Esophagus squamous epithelium (tissue), 5 donors: ENCODE results near the gene SPOCD1. TPM values are rescaled to one million over a fixed set of nuclear protein-coding genes. Genes with fewer than 3 reads are reported as not detected.

ENCODE experiments used
- DNase-seq: peaks from one replicate; lab custom pipeline; 2025; lab: John Stamatoyannopoulos, UW
- H3K27ac ChIP-seq, 4 donors: fragments of 200-600 bp; sonication (generic); one replicate each; pipeline ENCODE4 v1.5.1; 2016 to 2019; ENCODE audit warnings: mild to moderate bottlenecking in 1 of 4
- H3K27me3 ChIP-seq, 4 donors: fragments of 200-600 bp; sonication (generic); 1 replicate in 3 of 4; 2 replicates in 1 of 4; pipeline versions ENCODE4 v1.5.1 to v1.6.0; 2017 to 2021; ENCODE audit warnings: antibody characterized with exemption in 1 of 4
- H3K36me3 ChIP-seq, 3 donors: fragments of 200-600 bp; sonication (generic); one replicate each; pipeline ENCODE4 v1.5.1; 2016 to 2019
- H3K4me1 ChIP-seq, 3 donors: fragments of 200-600 bp; sonication (generic); one replicate each; pipeline ENCODE4 v1.5.1; 2017 to 2019
- H3K4me3 ChIP-seq, 4 donors: fragments of 200-600 bp; sonication (generic); 1 replicate in 3 of 4; 2 replicates in 1 of 4; pipeline ENCODE4 v1.5.1; 2016 to 2019; ENCODE audit warnings: mild to moderate bottlenecking in 2 of 4, moderate library complexity in 1 of 4
- H3K9me3 ChIP-seq, 3 donors: fragments of 200-600 bp; sonication (generic); one replicate each; pipeline ENCODE4 v1.5.1; 2016 to 2019
- CTCF ChIP-seq, 6 experiments: fragments of 450-650 bp in 4 of 6; fragments of 200-600 bp in 2 of 6; sonication (generic) in 2 of 6; IDR thresholded peaks; one replicate each; pipeline ENCODE4 v1.5.1; 2016 to 2019; ENCODE audit warnings: antibody characterized with exemption in 6 of 6, mild to moderate bottlenecking in 4 of 6, moderate library complexity in 4 of 6
- POLR2A ChIP-seq, 4 donors: fragments of 450-650 bp; IDR thresholded peaks; one replicate each; pipeline ENCODE4 v1.6.1; 2017; ENCODE audit warnings: antibody characterized with exemption in 4 of 4, mild to moderate bottlenecking in 4 of 4, moderate library complexity in 3 of 4
- WGBS, 2 donors: methylation state at CpG; one replicate each; pipeline ENCODE4 v1.1.5; 2018; 5-methylcytosine and 5-hydroxymethylcytosine counted together
- intact Hi-C: fragments of 100-400 bp; cut with DNase I; formaldehyde crosslinking; loops from one replicate; pipeline ENCODE4 v1.15.0; 2022
- total RNA-seq, 4 donors: library from RNA; depleted of rRNA; stranded (reverse); fragments of >200 nt; gene quantifications; one replicate each; pipeline ENCODE4 v1.1.0, GENCODE V29; 2016
- donor health status: DM: yes; HTN: yes; CAD: no.

The SPOCD1 gene
- total RNA-seq, 4 donors from 2014 or later, result 0.18 to 0.40 (median 0.38) TPM; not detected in 1

DNA sequence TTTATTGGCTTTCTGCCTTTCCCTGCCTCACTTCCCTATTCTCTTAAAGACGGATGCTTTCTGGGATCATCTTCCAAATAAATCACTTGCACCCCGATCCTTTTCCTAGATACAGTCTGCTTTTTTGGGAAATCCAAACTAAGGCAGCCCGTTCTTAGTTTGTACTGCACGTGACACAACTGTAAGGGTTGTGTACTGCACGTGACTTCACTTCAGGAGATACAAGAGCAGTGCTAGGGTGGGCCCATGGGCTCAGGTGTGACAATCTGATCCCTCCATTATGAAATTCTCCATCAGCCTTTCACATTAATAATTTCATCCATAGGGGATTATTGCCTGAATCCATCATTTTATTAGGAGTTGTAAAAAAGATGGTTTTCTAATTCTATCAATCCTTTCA, 33.8 kb upstream of the SPOCD1 start:
- no peaks in the 10 kb centered on the region for H3K4me1 ChIP-seq
- no peak for DNase-seq
- H3K27ac ChIP-seq, result no peak overlapping the region
- 94 to 95% methylated on average over 5 of the region's 5 CpGs for WGBS, 2 donors
- H3K9me3 ChIP-seq, result no peaks in the 10 kb centered on the region
- TF ChIP-seq POLR2A (IDR thresholded peaks at IDR 0.05) (no peak), CTCF (IDR thresholded peaks at IDR 0.05) (no peak)
- no peaks in the 10 kb centered on the region for H3K27me3 ChIP-seq
- H3K4me3 ChIP-seq, result no peak overlapping the region
- no peaks in the 10 kb centered on the region for H3K36me3 ChIP-seq
- intact Hi-C loops, result no loop called here

- Histone ChIP-seq H3K9me3 (no peaks in the 10 kb centered on the region), H3K27me3 (no peaks in the 10 kb centered on the region), H3K36me3 (no peaks in the 10 kb centered on the region), H3K27ac (no peak overlapping the region), H3K4me3 (no peak overlapping the region), H3K4me1 (peaks cover 0 to 4% (median 0%) of the 10 kb centered on the region in 3 donors)
- TF ChIP-seq POLR2A (IDR thresholded peaks at IDR 0.05) (no peak), CTCF (IDR thresholded peaks at IDR 0.05) (no peak)
- no peak for DNase-seq
- intact Hi-C loops, result no loop called here
- 49% methylated on average over 5 of the region's 11 CpGs; no CpG with 5 or more reads in 1 of the 2 donors for WGBS, 2 donors
Measured at GRCh38 chr1:31848381-31848897, 32.6 kb upstream of the SPOCD1 start.

DNA sequence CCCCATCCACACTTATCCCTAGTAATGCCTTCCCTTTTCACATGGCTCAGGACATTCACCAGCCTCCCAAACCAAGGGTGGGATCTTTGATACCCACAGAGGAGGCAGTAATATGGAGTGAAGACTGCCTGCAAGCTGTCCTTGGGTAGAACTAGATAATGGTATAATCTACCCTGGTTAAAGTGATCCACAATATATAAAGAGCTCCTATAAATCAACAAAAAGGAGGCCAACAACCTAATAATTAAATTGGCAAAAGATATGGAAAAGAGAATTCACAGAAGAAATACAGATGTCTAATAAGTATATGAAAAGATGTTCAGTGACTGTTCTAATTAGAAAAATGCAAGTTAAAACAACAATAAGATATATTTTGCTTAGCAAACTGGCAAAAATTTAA, 30.7 kb upstream of the SPOCD1 start:
- H3K4me1 ChIP-seq, result peaks cover 0 to 14% (median 0%) of the 10 kb centered on the region in 3 donors
- no peaks in the 10 kb centered on the region for H3K9me3 ChIP-seq
- DNase-seq, result no peak
- intact Hi-C loops, result no loop called here
- no peaks in the 10 kb centered on the region for H3K27me3 ChIP-seq
- no peaks in the 10 kb centered on the region for H3K36me3 ChIP-seq
- H3K4me3 ChIP-seq, result no peak overlapping the region
- H3K27ac ChIP-seq, result no peak overlapping the region
- TF ChIP-seq POLR2A (IDR thresholded peaks at IDR 0.05), result no peak
- TF ChIP-seq CTCF (IDR thresholded peaks at IDR 0.05), result no peak

DNA sequence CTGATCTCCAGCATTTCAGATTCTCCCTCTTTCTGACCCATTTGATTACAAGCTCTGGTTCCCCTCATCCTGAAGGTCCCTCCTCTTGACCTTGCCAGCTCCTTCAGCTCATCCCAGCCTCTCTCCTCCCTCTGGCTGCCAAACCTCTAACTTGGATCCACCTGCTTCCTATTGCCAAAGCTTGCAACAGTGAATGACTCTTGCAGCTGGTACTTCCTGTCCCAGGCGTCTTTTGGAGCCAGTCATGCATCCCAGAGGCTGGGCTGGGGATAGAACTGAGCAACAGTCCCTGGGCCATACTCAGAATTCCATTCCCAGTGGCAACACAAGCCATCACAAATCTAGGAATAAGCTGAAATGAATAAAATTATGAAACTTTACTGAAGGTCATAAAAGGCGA, 27.7 kb upstream of the SPOCD1 start:
- 42 to 58% methylated on average over 1 to 2 of the region's 2 CpGs for WGBS, 2 donors
- H3K27me3 ChIP-seq, result no peaks in the 10 kb centered on the region
- DNase-seq, result no peak

More for the DNA sequence above, 27.7 kb upstream of the SPOCD1 start:
- H3K9me3 ChIP-seq, result no peaks in the 10 kb centered on the region
- no peak overlapping the region for H3K27ac ChIP-seq
- H3K4me3 ChIP-seq, result no peak overlapping the region
- intact Hi-C loops, result no loop called here
- H3K36me3 ChIP-seq, result no peaks in the 10 kb centered on the region
- TF ChIP-seq POLR2A (IDR thresholded peaks at IDR 0.05), result no peak
- peak in 1 of 6 experiments; percentile 7 for TF ChIP-seq CTCF (IDR thresholded peaks at IDR 0.05)
- peaks cover 0 to 14% (median 0%) of the 10 kb centered on the region in 3 donors for H3K4me1 ChIP-seq
